ENCODE results near the gene RBMS1.

RBMS1 gene

GRCh38 chr2:160377204-160377995 is 116.2 kb downstream of the RBMS1 start:
- no peak for TF ChIP-seq CTCF (IDR thresholded peaks at IDR 0.05; ENCODE audit: extremely low read depth, missing control alignments)
- DNase-seq (ENCODE audit: low spot score) = no peak

- DNase-seq (ENCODE audit: low spot score) = no peak
Observed at GRCh38 chr2:160376576-160376975, 117.0 kb downstream of the RBMS1 start.

DNA sequence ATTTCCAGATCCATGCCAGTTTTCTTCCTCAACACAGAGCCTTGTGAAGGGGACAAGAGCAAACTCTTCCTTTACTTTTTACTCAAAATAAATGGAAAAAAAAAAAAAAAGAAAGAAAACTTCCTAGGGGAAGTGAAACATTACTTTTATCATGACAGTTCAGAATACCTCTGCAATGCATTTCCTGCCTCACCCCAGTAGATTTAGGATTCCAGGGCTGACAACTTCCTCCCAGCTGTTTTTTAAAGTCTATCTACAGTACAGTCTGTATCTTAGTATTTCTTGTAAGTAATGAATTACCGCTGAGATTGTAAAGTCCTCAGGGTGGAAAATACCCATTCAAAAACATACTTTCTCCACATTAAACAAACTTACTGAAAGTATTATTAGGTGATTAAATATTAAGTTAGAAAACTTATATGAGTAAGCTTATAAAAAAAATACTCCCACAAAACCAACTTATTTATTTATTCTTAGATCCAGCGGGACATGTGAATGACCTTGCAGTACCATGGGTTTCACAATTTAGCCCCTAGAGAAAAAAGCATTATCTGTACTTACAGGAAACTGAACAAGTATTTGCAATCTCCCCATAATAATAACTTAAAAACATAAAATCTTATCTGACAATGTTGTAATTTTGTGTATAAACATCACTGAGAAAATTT is 117.7 kb downstream of the RBMS1 start:
- no peak for DNase-seq (ENCODE audit: low spot score)

More at GRCh38 chr2:160376576-160376975, 117.0 kb downstream of the RBMS1 start:
- TF ChIP-seq CTCF (IDR thresholded peaks at IDR 0.05; ENCODE audit: extremely low read depth, missing control alignments) = no peak

DNA sequence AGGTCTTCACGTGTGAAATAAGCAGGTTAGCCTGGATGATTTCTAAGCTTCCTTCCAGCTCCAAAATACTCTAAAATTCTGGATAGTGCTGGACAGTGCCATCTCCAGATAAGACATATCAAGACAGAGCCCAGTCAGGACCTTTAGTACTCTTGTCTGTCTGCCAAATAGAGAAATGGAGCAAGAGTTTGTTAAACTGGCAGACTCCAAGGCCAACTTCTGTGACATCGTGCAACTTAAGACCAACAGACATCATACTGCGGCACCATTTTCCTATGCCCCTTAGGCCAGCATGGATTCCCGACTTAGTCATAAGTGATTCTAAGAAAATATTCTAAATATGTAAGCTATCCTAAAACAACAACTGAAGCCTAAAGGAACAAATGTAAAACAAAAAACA is 118.6 kb downstream of the RBMS1 start:
- no peak for DNase-seq (ENCODE audit: low spot score)

More for the DNA sequence above, 117.7 kb downstream of the RBMS1 start:
- TF ChIP-seq CTCF (IDR thresholded peaks at IDR 0.05; ENCODE audit: extremely low read depth, missing control alignments) = no peak

GRCh38 chr2:160373666-160374065 is 119.9 kb downstream of the RBMS1 start:
- TF ChIP-seq CTCF (IDR thresholded peaks at IDR 0.05; ENCODE audit: extremely low read depth, missing control alignments) = no peak
- no peak for DNase-seq (ENCODE audit: low spot score)

More for the DNA sequence above, 118.6 kb downstream of the RBMS1 start:
- no peak for TF ChIP-seq CTCF (IDR thresholded peaks at IDR 0.05; ENCODE audit: extremely low read depth, missing control alignments)

- no peak for DNase-seq (ENCODE audit: low spot score)
- TF ChIP-seq CTCF (IDR thresholded peaks at IDR 0.05; ENCODE audit: extremely low read depth, missing control alignments) = no peak
Observed at GRCh38 chr2:160373263-160373662, 120.3 kb downstream of the RBMS1 start.

DNA sequence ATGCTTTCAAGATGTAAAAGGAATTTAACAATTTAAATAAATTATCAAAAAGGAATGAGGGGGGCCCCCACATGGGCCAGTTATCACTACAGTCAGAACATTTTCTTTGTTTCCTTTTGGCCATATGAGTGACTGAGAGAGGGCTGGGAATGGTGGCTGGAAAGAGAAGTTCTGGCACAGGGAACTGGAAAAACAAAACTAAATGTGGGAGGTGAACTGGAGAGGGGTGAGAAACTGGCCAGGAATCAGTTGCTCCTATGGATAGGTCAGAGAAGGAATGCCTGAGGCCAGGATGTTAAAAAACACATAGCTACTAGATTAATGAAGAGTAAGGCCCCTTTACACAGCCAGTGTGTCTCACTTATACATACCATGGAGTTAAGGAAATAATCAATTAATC is 121.0 kb downstream of the RBMS1 start:
- no peak for DNase-seq (ENCODE audit: low spot score)
- TF ChIP-seq CTCF (IDR thresholded peaks at IDR 0.05; ENCODE audit: extremely low read depth, missing control alignments) = no peak
